HG03457 (cell line): Measurements from ENCODE around the gene TTC31.
A peak's percentile ranks its signal among the peaks of the same experiment; 100 is the strongest.

ENCODE experiments used
- ATAC-seq: cut with Tn5 transposase; IDR thresholded peaks from one replicate; pipeline ENCODE4 v1.9.1; 2021; ENCODE audit warnings: moderate number of reproducible peaks; ENCODE audit not compliant: unreplicated experiment

Gene TTC31

DNA sequence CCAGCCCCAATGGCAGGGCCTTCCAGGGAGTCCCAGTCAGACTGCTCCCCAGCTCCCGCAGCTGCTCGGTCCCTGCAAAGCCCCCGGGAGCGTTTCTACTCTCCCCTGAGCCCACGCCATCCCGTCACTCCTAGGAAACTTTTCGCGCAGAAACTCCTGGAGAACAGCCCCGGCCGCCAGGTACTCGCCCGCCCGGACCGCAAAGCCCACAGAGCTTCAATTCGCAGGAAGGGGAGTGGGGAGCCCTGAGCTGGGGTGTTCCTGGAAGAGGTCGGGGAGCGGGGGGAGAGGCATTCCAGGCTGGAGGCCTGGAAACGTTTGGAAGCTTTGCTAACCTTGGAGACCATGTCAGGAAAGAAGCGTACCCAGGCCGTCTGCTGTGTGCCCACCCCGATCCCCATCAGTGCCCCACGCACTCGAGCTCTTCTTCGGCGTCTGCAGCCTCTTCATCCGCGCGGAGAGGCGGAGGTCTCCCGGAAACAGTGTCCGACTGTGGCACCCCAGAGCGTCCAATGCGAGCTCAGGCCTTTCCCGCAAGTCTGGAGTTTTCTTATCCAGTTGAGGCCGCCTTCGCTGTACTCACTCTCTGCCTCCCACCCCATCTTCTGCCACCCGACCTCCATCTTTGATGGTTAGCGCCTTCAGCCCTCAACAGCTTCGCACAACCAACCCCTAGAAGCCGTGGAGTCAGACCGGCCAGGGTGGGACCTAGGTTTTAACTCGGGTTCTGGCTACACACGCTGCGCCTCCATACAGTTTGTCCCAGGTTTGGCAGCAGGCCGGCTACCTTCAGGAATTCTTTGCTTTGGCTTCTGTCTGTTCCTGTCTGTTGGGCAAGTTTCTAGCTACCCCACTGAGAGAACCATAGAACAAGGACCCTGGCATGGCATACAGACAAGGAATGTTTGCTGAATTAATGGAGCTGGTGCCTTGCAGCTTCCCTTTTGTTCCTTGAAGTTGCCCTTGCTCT is 20.9 kb downstream of the TTC31 start:
- ATAC-seq: no peak

GRCh38 chr2:74504591-74504990 is 21.7 kb downstream of the TTC31 start:
- no peak for ATAC-seq

DNA sequence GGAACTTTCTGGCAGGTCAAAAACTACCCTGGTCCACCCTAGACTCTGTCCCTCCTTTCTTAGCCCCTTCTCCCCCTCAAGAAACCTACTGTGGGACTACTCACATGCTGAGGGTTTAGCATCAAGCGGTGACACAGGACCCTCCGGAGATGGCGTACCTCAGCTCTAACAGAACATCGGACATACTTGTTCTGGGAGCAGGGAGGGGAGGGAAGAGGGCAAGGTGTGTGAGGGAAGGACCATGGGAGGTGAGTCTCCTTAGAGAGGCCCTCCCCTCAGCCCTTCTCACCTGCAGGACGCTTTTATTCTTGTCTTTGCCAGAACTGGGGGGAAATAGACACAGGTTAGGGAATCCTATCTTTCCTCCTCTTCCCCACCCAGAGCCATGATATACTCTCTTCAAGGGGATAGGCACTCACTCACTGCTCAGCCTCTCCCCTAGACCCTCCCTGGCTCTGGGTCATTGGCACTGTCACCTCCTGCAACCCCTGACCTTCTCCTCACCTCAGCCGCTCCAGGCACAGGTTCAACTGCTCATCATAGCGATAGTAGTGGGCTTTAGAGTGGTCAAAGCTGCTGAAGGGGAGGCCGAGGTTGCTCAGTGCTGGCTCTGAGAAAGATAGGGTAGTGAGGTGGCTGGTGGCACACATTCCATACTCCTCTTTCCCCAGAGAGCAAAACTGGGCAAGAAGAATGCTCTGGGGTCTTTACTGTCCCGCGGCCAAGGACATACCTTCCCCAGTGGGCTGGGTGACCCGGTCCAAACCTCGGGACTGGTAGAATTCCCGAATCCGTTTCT is 22.8 kb downstream of the TTC31 start:
- ATAC-seq: no peak

DNA sequence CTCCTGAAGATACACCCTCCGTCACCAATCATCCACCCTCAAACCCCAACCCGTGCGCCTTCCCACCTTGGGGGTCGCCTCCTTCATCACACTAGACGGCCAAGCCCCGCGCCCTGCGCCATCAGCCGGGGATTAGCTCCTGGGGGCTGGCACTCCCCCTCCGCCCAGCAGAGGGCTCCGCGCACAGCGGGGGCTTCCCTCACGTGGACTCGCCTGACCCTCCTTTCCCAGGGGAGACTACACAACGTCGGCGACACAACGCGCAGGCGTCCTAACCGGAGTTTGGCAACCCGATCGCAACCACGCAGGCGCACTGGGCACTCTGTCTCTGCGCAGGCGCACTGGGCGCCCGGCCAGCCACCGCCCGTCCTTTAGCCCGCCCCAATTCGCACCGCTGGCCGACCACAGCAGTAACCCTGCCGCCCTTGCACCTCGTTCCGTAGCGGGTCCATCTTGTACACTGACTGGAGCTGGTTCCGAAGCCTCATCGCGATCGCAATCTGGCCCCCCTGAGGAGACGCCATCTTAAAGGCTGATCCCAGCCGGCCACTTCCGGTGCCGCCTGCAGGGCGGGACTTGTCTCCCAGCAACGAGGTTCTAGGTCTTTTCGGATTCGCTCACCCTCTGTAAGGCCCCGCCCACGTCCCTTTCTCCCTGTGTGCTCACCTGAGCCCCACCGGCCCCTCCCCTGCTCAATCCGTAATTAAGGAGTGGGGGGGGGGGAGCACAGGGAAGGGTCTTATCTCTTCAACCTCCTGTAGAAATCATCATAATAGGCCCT is 24.5 kb downstream of the TTC31 start, which contains the start of gene PCGF1:
Gene PCGF1, minus strand, starts transcription at position 551 of the 781 bp plus-strand sequence. Its CDS starts 27 bp downstream, at position 524.
- ATAC-seq: peak; percentile 72

GRCh38 chr2:74507926-74508520 is 25.1 kb downstream of the TTC31 start:
- peak; percentile 3 for ATAC-seq

DNA sequence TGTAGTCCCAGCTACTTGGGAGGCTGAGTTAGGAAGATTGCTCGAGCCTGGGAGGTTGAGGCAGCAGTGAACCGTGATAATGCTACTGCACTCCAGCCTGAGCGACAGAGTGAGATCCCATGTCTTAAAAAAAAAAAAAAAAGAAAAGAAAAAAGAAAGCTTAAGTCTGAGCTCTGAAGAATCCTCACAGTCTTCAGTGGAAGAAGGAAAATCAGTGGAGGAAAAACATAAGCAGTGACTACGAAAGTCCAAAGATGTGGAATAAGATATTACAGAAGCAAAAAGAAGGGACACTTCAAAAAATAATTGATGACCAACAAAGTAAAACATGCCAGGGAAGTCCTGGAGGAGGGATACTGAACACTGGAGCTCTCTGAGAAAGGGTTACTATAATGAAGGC is 27.4 kb downstream of the TTC31 start:
- ATAC-seq: no peak

DNA sequence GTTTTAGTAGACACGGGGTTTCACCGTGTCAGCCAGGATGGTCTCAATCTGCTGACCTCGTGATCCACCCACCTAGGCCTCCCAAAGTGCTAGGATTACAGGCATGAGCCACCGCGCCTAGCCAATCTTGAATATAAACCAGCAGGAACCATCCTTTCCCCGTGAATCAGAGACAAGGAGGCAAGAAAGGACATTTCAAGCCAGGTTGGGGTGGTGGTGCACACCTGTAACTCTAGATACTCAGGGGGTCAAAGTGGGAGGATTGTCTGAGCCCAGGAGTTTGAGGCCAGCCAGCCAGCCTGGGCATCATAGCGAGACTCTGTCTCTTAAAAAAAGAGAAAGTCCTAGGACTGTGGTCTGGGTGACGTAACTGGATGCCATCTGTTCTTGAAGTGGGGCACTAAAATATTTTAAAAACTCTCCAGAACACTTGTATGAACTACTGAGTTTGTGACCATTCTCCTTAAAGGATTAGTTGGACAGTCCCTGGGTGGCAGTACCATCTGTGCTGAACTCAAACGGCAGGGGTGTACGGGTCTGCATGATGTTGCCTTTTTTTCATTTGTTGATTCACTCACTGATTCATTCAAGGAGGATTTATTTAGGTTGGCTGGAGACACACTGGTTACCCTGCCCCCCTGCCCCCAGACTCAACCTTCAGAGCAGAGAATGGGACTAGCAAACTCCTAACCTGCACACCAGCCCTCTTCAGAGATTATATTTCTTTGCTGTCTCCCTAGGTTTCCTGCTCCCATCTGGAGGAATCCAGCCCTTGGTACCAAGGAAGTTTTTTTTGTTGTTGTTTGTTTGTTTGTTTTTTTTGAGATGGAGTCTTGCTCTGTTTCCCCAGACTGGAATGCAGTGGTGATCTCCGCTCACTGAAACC is 28.5 kb downstream of the TTC31 start:
- no peak for ATAC-seq

- no peak for ATAC-seq
These were observed 30.1 kb downstream of the TTC31 start for GRCh38 chr2:74512744-74513604.

DNA sequence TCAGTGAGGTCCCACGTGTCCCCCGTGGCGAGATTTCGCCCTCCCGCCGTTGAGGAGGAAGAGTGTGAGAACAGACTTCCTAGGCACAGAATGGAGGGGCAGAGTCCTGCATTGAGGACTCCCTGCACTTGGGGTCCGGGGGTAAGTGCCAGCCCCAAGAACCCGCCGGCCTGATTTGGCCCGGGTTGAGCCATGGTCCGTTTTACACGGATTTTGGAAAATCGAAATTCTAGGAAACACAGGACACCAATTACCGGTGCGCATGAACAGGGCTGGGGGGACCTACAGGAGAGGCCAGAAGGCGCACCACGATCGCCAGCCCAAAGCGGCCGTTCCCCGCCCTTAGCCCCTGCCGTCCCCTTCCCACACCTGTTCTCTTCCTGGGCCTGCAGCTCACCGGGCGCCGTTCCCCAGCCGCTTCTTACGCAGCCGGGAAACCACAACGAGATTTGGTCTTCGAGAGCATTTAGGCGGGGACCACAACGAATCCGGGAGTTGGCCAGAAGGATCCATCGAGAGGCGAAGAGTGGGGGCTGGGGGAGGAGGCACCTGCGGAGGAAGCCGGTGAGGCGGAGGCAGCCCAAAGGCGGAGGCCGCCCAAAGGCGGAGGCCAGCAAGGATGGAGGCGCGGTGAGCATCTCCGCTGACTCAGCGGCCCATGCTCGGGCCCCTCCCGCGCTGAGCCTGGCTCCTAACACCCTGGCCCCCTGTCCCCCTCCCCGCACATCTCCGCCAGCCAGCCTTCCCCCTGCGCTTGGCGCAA is 30.9 kb downstream of the TTC31 start:
- ATAC-seq: no peak

GRCh38 chr2:74514368-74515270 is 31.7 kb downstream of the TTC31 start, which contains the start of gene TLX2:
Gene TLX2 (plus strand): TSS chr2:74514450. CDS start chr2:74514807, 357 bp downstream.
- no peak for ATAC-seq

DNA sequence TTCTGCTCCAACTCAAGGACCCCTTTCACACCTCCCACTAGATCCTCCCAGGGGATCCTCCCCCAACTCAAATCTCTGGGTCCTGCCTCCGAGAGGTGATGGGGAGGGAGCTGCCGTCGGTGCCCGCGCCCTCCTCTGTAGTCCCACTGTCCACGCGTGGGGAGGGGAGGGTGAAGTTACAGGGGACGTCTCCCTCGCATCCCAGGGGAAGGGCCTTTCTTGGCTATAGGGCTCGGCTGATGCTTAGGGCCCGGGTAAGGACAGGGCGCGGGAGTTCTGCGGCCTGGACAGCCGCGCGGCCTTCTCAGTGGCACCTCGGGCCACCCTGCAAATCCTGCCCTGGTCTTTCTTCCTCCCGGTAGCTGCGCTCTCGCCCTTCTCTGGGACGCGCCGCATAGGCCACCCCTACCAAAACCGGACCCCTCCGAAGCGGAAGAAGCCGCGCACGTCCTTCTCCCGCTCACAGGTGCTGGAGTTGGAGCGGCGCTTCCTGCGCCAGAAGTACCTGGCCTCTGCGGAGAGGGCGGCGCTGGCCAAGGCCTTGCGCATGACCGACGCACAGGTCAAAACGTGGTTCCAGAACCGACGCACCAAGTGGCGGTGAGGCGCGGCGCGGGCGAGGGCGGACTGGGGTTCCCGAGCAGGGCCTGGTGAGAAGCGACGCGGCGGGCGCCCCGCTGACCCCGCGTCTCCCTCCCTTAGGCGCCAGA is 32.5 kb downstream of the TTC31 start:
- ATAC-seq: no peak

DNA sequence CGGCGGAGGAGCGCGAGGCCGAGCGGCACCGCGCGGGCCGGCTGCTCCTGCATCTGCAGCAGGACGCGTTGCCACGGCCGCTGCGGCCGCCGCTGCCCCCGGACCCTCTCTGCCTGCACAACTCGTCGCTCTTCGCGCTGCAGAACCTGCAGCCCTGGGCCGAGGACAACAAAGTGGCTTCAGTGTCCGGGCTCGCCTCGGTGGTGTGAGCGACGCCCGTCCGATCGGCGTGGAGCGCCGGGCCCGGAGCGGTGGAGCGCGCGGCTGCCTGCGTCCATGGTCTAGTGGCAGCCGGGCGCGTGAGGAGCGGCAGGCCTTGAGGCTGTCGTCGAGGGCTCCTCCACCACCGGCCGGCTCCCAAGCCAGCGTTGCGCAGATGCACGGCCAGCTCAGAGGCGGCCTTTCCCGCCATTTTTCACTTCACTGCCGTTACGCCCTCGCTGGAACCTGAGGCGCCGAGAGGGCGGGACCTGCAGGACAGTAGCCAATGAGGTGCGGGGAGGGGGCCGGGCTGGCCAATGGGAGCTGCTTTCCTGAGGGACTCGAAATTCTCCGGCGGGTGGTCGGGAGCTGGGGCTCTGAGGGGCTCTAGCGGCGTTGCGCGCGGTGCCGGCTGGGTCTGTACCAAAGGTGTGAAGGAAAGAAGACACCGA is 33.2 kb downstream of the TTC31 start:
- no peak for ATAC-seq

DNA sequence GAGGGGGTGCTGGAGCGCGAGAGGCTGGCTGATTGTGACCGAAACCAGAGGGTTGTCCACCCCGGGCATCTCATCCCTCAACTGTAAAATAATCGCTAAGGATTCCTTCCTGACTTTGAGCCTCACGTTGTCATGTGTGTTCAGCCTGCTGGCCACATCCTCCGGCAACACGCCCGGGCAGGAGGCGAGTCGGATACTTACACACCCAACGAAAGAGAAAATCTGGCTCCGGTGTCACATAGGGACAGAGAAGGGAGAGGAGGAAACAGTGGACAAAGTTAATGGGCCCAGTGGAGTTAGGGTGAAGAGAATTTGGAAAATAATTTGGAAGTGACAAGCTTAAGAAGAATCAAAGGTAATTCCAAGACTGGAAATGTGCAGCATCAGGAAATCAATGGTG is 33.8 kb downstream of the TTC31 start:
- ATAC-seq: no peak

GRCh38 chr2:74522516-74522915 is 39.6 kb downstream of the TTC31 start:
- ATAC-seq: no peak

GRCh38 chr2:74524005-74524404 is 41.1 kb downstream of the TTC31 start:
- no peak for ATAC-seq
